22Rv1 (cell line): Measurements from ENCODE around the gene BHLHE40.

Experiments
- CTCF ChIP-seq: fragments of 450-650 bp; IDR thresholded peaks from 2 replicates; pipeline ENCODE4 v1.5.1; 2017; ENCODE audit warnings: mild to moderate bottlenecking
- ZFX ChIP-seq: fragments of 450-650 bp; IDR thresholded peaks from 2 replicates; pipeline ENCODE4 v1.6.1; 2017; ENCODE audit warnings: antibody characterized with exemption, borderline replicate concordance

- TF ChIP-seq CTCF (no peak), ZFX (no peak)
Measured at GRCh38 chr3:4979428-4980228, at the start of gene BHLHE40.
